H54 (cell line): ENCODE measurements around the gene DYSF.

Experiments used
- DNase-seq: peaks from one replicate; pipeline ENCODE4 v3.0.0; 2011; ENCODE audit warnings: low spot score, mixed read lengths; ENCODE audit not compliant: insufficient read length
- FAIRE-seq: peaks from 3 replicates; lab custom pipeline; 2011; peaks lifted over from hg19 to GRCh38; lab: Jason Lieb, UNC
- POLR2A ChIP-seq: IDR thresholded peaks from 2 replicates; pipeline ENCODE4 v1.6.1; 2011; ENCODE audit warnings: low read depth, mild to moderate bottlenecking, low read length

Gene DYSF

DNA sequence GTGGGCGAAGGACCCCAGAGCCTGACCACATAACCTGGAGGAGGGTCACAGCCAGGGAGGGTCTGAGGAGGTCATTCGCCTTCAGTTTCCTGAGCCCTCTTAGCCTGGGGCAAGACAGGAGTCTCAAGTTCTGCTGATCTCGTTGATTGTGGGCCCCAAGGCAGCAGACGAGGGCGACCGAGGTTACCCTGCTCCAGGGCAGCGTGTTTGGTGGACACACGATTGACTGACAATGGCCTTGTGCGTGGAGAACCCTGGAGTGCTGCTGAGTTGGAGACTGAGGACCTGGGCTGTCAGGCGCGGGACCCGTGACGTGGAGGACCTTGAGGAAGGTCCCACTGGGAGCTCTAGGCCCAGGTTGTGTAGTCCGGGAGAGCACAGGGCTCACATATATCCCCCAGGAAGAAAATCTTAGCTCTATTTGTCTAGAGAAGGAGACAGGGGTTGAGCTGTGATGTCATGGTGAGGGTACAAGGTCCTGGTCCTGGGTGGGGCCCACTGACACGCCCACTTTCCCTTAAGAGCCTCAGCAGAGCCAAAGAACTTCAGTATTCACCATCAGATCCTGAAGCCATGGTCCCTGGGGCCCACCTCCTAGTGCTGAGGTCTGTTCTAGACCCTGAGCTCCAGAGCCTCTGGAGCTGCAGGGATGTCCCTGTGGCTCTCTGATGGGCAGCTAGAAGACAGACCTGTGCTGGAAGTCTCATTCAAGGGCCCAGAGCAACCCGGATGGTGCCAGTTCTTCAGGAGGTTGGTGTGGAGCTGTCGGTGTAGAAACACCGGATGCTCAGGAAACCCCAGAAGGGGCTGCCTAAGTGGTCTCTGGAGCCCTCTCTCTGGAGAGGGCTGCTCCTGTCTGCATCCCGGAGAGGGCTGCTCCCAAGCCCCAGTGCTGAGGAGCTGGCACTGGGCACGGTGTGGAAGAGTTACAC, 53.1 kb downstream of the DYSF start:
- no peak for TF ChIP-seq POLR2A
- DNase-seq (no peak), FAIRE-seq (no peak)

GRCh38 chr2:71507476-71507875, 54.1 kb downstream of the DYSF start:
- TF ChIP-seq POLR2A = no peak
- no peak for DNase-seq
- no peak for FAIRE-seq

- DNase-seq (peak; percentile 74), FAIRE-seq (peak; percentile 50)
- TF ChIP-seq POLR2A = no peak
Observed at GRCh38 chr2:71510196-71510807, 56.9 kb downstream of the DYSF start.

DNA sequence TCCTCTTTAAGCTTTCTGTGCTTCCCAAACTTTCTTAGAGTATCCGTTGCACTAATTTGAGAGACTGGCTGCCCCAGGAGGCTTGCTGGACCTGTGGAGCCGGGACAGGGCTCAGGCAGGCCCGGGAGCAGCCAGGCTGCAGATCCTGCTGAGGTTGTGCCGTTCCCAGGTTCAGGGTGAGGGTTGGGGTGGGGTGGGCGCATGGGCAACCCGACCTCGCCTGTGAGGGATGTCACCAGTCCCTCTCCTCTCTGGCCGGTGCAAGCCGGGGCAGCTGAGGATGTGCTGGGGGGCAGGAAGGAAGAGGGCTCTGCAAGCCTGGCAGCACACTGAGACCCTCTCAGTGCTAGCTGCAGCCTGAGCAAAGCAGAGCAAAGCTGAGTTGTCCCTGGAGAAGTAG, 57.6 kb downstream of the DYSF start:
- no peak for DNase-seq
- no peak for TF ChIP-seq POLR2A
- no peak for FAIRE-seq

GRCh38 chr2:71511776-71512175, 58.4 kb downstream of the DYSF start:
- no peak for TF ChIP-seq POLR2A
- no peak for DNase-seq
- FAIRE-seq = no peak

GRCh38 chr2:71512386-71512785, 59.0 kb downstream of the DYSF start:
- TF ChIP-seq POLR2A = no peak
- FAIRE-seq = no peak
- no peak for DNase-seq

DNA sequence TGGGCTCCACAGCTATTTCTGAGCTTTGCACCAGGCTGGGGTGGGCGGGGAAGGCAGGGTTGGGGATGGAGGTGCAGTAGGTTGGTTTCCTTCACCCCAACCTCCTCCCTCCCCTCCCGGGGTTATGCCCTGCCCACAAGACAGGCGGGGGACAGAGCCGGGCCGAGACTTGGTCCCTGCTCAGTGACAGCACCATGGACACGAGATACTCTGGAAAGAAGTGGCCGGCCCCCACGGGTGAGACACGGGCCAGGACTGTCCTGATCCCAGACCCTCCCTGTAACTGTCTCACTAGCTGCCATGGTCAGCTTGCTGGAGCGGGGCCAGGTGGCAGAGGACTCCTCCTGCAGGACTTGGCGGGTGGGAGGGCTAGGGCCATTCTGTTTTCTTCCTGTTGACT, 59.7 kb downstream of the DYSF start:
- no peak for DNase-seq
- no peak for TF ChIP-seq POLR2A
- no peak for FAIRE-seq

DNA sequence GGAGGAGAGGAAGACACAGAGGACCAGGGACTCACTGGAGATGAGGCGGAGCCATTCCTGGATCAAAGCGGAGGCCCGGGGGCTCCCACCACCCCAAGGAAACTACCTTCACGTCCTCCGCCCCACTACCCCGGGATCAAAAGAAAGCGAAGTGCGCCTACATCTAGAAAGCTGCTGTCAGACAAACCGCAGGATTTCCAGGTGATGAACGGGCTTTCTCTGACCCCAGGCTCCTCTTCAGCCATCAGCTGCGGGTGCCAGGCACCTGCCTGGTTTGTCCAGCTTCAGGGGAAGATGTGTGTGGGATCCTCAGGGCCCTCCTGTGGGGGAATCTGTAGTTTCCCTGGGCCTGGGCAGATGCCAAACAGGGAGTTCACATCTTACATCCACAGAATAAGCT, 60.4 kb downstream of the DYSF start:
- DNase-seq = no peak
- no peak for FAIRE-seq
- no peak for TF ChIP-seq POLR2A

DNA sequence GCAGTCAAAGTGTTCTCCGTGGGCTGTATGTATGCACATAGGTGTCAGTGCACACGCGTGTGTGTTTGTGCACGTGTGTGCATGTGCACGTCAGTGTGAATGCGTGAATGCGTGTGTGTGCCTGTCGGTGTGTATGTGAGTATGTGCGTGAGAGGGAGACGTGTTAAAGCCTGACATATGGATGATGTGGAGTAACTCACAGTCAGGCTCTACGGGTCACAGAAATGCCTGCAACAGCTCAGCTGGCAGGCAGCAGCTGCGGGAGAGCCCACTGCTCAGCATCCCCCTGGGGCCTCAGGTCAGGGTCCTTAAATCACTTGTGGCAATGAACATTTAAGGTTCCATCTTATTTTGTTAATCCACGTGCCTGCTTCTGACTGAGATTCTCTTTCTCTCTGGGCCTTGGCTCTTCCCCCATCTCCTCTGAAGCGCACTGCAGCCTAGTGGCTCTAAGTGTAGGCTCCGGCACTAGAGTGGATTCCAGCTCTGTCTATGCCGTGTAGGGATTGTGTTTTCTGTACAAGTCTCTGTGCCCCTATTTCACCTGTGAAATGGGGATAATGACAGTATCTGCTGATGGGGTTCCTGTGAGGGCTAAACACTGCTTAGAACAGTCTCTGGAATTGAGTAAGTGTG, 63.0 kb downstream of the DYSF start:
- no peak for DNase-seq
- no peak for FAIRE-seq
- no peak for TF ChIP-seq POLR2A

GRCh38 chr2:71517851-71518250, 64.5 kb downstream of the DYSF start:
- DNase-seq = no peak
- TF ChIP-seq POLR2A = no peak
- FAIRE-seq = no peak

- DNase-seq = no peak
- no peak for TF ChIP-seq POLR2A
- FAIRE-seq = no peak
Observed at GRCh38 chr2:71521436-71521950, 68.1 kb downstream of the DYSF start.

DNA sequence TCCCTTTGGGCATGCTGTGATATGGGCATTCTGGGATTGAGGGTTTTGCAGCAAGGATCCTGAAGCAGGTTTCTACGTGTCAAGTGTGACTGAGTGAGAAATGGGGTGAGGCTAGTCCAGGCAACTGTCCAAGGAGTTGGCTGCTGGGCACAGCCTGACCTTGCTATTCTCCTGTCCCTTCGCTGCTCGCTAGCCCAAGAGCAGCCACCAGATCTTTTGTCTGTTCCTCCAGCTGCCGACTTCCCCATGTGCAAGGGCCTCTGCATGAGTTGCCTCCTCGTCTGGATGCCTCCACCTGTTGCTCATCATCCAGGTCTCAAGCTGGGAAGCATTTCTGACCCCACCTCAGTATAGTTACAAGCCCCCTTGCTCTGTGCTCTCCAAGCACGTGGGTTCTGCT, 71.1 kb downstream of the DYSF start:
- TF ChIP-seq POLR2A = no peak

DNA sequence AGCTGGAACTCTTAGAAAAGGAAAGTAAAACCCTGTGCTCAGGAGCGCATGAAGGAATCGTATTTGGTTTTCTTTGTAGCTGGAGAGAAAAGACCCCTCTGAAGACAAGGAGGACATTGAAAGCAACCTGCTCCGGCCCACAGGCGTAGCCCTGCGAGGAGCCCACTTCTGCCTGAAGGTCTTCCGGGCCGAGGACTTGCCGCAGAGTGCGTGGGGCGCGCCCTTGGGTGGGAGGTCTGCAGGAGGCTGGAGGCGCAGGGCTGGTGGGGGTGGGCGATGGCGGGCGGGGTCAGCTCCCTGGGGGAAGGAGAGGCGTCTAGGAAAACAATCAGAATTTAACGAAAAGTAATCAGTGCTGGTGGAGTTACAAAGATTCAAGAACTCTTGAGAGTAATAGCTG, 72.8 kb downstream of the DYSF start:
- no peak for TF ChIP-seq POLR2A
- FAIRE-seq (no peak), DNase-seq (no peak)

More for the DNA sequence above, 71.1 kb downstream of the DYSF start:
- FAIRE-seq (no peak), DNase-seq (no peak)

DNA sequence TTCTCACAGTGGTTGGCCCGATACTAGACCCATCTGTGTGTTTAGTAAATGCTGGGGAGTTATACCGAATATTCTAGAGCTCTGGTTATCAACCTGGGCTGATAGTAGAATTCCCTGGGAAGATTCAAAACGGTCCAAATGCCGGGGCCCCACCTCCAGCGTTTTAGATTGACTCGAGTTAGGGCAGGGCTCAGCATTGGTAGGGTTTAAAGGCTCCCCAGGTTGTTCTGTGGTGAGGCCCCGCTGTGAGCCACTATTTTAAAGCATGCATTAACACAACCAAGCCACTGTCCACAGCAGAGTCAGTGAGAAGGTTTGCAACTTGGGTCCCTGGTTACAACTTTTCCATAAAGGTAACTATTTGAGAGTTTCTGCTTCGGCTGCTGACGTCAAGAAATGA, 73.6 kb downstream of the DYSF start:
- no peak for DNase-seq
- TF ChIP-seq POLR2A = no peak
- no peak for FAIRE-seq

DNA sequence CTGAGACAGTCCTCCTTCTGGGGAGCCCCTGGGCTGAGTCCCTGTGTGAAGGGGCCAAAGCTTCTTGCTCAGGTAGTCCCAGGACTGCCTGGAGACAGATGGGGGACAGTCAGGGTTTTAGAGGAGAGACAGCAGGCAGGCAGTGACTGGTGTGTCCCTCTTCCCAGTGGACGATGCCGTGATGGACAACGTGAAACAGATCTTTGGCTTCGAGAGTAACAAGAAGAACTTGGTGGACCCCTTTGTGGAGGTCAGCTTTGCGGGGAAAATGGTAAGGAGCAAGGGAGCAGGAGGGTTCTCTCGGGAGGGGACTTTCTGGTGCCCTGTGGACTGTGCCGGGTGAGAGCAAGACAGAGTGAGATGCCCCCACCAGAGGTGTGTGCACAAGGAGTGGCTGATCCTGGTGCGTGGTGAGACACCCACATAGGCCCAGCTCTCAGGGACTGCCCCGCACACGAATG, 74.8 kb downstream of the DYSF start:
- FAIRE-seq = no peak
- TF ChIP-seq POLR2A = no peak
- no peak for DNase-seq
